Fibroblast of mammary gland (primary cell): Measurements from ENCODE around the gene ATXN2.

Experiments
- DNase-seq: peaks from one replicate; pipeline ENCODE4 v3.0.0-alpha.2; 2010; ENCODE audit warnings: low read depth
- H3K4me3 ChIP-seq: 2 replicates; pipeline ENCODE4 v1.5.1; 2011; ENCODE audit warnings: low read depth, mild to moderate bottlenecking, low read length, moderate library complexity; ENCODE audit not compliant: control insufficient read depth
- TF ChIP-seq, protein P1 (sequence below): conservative IDR thresholded peaks from 2 replicates; pipeline ENCODE4 v1.5.1; 2011; ENCODE audit warnings: low read depth, low read length, inconsistent platforms; ENCODE audit not compliant: control insufficient read depth, insufficient read depth

ATXN2 gene

DNA sequence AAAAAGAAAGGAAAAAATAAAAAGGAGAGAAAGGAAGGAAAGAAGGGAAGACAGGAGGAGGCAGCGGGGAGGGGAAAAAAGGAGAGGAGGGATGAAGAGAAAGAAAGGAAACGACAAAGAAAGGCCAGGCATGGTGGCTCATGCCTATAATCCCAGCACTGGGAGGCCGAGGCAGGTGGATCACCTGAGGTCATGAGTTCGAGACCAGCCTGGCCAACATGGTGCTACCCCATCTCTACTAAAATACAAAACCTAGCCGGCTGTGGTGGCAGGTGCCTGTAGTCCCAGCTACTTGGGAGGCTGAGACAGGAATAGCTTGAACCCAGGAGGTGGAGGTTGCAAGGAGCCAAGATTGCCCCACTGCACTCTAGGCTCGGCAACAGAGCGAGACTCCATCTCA is 18.4 kb downstream of the ATXN2 start:
- TF ChIP-seq, protein P1, sequence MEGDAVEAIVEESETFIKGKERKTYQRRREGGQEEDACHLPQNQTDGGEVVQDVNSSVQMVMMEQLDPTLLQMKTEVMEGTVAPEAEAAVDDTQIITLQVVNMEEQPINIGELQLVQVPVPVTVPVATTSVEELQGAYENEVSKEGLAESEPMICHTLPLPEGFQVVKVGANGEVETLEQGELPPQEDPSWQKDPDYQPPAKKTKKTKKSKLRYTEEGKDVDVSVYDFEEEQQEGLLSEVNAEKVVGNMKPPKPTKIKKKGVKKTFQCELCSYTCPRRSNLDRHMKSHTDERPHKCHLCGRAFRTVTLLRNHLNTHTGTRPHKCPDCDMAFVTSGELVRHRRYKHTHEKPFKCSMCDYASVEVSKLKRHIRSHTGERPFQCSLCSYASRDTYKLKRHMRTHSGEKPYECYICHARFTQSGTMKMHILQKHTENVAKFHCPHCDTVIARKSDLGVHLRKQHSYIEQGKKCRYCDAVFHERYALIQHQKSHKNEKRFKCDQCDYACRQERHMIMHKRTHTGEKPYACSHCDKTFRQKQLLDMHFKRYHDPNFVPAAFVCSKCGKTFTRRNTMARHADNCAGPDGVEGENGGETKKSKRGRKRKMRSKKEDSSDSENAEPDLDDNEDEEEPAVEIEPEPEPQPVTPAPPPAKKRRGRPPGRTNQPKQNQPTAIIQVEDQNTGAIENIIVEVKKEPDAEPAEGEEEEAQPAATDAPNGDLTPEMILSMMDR = no peak
- DNase-seq = no peak
- no peak overlapping the region for H3K4me3 ChIP-seq

DNA sequence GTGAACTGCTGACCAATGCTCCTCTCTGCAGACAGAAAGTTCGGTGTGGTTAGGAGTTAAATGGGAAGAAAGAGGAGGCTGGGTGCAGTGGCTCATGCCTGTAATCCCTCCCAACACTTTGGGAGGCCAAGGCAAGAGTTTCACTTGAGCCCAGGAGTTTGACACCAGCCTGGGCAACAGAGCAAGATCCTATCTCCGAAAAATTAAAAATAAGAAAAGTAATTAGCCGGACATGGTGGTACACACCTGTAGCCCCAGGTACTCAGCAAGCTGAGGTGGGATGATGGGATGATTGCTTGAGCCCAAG is 19.0 kb downstream of the ATXN2 start:
- no peak overlapping the region for H3K4me3 ChIP-seq
- DNase-seq = no peak
- TF ChIP-seq, protein P1 = no peak

DNA sequence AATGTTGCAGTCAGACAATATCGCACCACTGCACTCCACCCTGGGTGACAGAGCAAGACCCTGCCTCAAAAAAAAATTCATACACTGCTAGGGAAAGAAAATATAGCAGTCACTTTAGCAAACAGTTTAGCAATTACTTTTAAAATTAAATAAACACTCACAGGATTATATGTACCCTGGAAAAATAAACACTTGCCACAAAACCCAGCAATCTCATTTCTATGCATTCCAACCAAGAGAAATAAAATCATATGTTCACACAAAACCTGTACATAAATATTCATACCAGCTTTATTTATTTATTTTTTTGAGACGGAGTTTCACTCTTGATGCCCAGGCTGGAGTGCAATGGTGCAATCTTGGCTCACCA is 20.2 kb downstream of the ATXN2 start:
- no peak overlapping the region for H3K4me3 ChIP-seq
- TF ChIP-seq, protein P1 = no peak
- no peak for DNase-seq

DNA sequence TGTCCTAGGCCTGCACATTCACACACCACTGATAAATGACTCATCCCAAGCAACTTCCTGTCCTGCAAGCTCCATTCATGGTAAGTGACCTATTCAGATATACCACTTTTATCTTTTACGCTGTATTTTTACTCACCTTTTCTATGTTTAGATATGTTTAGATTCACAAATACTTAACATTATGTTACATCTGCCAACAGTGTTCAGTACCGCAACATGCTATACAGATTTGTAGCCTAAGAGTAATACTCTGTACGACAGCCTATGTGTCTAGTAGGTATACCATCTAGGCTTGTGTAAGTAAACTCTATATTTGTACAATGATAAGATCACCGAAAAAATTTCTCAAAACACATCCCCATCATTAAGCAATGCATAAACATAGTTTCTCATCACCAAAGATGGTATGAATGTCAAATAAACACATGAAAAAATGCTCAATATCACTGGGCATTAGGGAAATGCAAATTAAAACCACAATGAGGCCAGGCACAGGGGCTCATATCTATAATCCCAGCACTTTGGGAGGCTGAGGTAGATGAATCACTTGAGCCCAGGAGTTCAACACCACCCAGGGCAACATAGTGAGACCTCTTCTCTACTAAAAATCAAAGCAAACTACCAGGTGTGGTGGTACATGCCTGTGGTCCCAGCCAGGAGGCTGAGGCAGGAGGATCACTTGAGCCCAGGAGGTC is 20.7 kb downstream of the ATXN2 start:
- DNase-seq = peak; percentile 77
- TF ChIP-seq, protein P1 = no peak
- H3K4me3 ChIP-seq = no peak overlapping the region

DNA sequence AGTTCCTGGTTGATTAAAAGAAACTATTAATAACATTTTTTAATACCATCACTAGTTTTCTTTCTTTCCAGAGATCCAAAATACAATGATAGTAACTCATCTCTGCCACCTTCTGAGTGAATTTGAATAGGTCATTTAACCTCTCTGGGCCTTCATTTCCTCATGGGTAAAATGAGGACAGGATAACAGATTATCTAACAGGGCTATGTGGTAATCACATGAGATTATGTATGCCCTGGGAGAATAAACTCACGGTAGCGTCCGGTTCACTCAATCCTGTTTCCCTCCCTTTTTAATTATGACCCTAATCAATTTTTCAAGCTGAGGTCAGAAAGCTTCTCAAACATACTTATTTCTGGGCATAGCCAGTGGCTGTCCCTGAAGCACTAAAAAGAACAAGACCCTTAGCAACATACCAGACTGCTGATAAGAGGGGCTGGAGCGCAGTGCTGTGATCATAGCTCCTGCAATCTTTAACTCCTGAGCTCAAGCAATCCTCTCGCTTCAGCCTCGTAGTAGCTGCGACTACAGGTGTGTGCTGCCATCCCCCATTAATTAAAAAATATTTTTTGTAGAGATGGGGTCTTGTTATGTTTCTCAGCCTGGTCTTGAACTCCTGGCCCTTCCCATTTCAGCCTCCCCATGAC is 24.2 kb downstream of the ATXN2 start:
- DNase-seq = no peak
- TF ChIP-seq, protein P1 = no peak
- no peak overlapping the region for H3K4me3 ChIP-seq

DNA sequence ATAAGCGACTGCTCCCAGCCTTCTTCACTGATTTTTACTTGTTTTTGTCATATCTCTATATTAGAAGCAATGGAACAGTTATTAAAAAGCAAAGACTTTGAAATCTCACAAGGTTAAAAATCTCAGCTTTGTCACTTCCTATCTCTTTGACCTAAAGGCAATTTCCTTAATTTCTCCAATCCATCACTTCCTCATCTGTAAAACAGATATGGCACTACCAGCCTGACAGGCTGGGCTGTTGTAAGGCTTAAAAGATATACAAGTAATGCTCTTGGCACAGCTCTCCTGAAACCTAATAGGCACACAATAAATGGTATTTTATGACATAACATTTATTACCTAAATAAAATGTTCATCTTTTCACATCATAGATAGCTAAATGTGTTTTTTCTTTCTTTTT is 25.6 kb downstream of the ATXN2 start:
- no peak for DNase-seq
- no peak overlapping the region for H3K4me3 ChIP-seq
- TF ChIP-seq, protein P1 = no peak
